GM23338 (cell line): ENCODE measurements around the gene SMIM41.

Experiments
- EZH2 ChIP-seq: fragments of 200-600 bp; sonication (generic); IDR thresholded peaks from one replicate; pipeline ENCODE4 v1.8.0; 2017; ENCODE audit warnings: antibody characterized with exemption, mild to moderate bottlenecking, low read depth; ENCODE audit not compliant: unreplicated experiment
- EZH2phosphoT487 ChIP-seq: fragments of 200-600 bp; sonication (generic); IDR thresholded peaks from one replicate; pipeline ENCODE4 v1.8.1; 2018; ENCODE audit warnings: antibody characterized with exemption; ENCODE audit not compliant: unreplicated experiment
- POLR2AphosphoS5 ChIP-seq: IDR thresholded peaks from 2 replicates; pipeline ENCODE4 v1.6.1; 2016; ENCODE audit warnings: antibody characterized with exemption, low read depth
- TF ChIP-seq, protein P1 (sequence below), 2 experiments: fragments of 200-600 bp in 1 of 2; sonication (generic) in 1 of 2; conservative IDR thresholded peaks; 2 replicates each; pipeline versions ENCODE4 v1.5.1 to v1.6.1; 2016 to 2017; ENCODE audit warnings: antibody characterized with exemption in 2 of 2, low read depth in 2 of 2, mild to moderate bottlenecking in 2 of 2, moderate library complexity in 1 of 2
- TF ChIP-seq, protein P2 (sequence below): IDR thresholded peaks from one replicate; pipeline ENCODE4 v1.6.1; 2018; ENCODE audit warnings: antibody characterized with exemption; ENCODE audit not compliant: unreplicated experiment

DNA sequence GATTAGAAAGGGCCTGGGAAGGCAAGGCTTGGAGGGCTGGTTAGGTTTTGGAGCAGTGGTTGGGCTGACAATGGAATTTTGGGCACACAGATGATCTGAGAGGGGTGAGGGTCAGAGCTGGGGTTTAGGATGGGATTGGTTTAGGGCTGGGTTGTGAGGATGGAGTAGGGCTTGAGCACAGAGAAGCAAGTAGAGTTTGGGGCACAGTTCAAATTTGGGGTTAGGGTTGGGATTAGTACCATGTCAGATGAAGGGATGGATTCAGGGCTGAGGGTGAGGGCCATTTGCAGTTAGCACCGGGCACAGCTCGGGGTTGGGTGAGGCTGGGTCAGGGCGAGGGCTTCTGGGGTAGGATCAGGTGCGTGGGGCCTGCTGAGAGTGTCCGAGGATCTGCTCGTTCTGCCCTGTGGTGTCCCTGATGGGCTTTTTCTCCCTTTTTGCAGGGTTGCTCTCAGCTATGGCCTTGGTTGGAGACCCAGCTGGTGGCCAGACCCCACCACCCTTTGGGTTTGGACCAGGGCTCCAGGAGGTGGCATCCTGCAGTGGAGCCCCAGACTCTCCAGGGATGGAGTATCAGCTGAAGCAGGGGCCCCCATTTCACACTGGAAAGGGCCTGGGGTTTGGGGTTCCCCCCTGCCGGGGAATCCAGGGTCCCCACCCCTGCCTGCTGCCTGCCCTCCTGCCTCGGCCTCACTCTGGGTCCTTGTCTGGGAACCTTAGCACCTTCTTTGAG is 66.8 kb downstream of the SMIM41 start:
- TF ChIP-seq, protein P1, sequence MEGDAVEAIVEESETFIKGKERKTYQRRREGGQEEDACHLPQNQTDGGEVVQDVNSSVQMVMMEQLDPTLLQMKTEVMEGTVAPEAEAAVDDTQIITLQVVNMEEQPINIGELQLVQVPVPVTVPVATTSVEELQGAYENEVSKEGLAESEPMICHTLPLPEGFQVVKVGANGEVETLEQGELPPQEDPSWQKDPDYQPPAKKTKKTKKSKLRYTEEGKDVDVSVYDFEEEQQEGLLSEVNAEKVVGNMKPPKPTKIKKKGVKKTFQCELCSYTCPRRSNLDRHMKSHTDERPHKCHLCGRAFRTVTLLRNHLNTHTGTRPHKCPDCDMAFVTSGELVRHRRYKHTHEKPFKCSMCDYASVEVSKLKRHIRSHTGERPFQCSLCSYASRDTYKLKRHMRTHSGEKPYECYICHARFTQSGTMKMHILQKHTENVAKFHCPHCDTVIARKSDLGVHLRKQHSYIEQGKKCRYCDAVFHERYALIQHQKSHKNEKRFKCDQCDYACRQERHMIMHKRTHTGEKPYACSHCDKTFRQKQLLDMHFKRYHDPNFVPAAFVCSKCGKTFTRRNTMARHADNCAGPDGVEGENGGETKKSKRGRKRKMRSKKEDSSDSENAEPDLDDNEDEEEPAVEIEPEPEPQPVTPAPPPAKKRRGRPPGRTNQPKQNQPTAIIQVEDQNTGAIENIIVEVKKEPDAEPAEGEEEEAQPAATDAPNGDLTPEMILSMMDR (conservative IDR thresholded peaks at IDR 0.05; ENCODE audit: low read depth in 2 of 2): no peak
- TF ChIP-seq POLR2AphosphoS5 (no peak), EZH2 (no peak), EZH2phosphoT487 (no peak)
- TF ChIP-seq, protein P2, sequence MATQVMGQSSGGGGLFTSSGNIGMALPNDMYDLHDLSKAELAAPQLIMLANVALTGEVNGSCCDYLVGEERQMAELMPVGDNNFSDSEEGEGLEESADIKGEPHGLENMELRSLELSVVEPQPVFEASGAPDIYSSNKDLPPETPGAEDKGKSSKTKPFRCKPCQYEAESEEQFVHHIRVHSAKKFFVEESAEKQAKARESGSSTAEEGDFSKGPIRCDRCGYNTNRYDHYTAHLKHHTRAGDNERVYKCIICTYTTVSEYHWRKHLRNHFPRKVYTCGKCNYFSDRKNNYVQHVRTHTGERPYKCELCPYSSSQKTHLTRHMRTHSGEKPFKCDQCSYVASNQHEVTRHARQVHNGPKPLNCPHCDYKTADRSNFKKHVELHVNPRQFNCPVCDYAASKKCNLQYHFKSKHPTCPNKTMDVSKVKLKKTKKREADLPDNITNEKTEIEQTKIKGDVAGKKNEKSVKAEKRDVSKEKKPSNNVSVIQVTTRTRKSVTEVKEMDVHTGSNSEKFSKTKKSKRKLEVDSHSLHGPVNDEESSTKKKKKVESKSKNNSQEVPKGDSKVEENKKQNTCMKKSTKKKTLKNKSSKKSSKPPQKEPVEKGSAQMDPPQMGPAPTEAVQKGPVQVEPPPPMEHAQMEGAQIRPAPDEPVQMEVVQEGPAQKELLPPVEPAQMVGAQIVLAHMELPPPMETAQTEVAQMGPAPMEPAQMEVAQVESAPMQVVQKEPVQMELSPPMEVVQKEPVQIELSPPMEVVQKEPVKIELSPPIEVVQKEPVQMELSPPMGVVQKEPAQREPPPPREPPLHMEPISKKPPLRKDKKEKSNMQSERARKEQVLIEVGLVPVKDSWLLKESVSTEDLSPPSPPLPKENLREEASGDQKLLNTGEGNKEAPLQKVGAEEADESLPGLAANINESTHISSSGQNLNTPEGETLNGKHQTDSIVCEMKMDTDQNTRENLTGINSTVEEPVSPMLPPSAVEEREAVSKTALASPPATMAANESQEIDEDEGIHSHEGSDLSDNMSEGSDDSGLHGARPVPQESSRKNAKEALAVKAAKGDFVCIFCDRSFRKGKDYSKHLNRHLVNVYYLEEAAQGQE: no peak
